ENCODE data around the gene RPL39.
A peak's percentile ranks its signal among the peaks of the same experiment; 100 is the strongest.
"Not testable (repeated sequence)": the region's sequence is repeated elsewhere in the genome, so short reads cannot be mapped to it uniquely, and the experiment has no call there.

Gene RPL39

DNA sequence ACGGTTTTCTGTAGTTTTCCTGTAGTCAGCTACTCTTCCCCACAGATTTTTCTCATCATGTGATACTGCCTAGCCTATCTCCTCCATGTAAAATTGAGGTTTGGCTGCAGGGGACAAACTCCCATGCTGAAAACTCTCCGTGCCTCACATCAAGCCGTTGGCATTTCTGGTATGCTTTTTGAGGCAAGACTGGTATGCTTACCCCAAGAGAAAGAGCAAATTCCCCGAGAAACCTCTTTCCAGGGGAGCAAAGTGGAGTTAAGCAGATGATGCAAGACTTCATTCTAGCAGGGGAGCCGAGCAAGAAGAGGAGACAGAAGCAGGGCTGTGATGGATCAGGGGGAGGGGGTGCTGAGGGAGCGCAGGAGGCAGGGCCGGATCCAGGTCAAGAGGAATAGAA, 28.2 kb downstream of the RPL39 start:
- DNase-seq (ENCODE audit: low read depth) = peak; percentile 58

DNA sequence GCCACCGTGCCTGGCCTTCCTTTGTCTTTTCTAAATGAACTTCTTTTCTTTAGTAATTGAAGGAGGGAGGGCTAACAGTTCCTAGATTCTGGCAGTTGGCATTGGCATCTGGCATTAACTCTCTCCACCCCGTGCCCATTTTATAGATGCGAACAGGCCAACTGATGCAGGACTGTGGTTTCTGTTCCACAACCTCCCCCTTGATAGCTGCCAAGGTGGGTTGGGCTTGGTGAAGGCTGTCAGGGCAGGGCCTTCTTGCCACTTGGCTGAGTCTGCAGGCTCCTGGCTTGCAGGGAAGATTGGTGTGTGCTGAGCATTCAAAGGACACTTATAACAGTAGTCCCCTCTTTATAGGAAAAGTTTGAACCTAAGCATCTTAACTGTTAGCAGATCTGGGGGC, 28.7 kb downstream of the RPL39 start:
- DNase-seq (ENCODE audit: low read depth) = no peak

DNA sequence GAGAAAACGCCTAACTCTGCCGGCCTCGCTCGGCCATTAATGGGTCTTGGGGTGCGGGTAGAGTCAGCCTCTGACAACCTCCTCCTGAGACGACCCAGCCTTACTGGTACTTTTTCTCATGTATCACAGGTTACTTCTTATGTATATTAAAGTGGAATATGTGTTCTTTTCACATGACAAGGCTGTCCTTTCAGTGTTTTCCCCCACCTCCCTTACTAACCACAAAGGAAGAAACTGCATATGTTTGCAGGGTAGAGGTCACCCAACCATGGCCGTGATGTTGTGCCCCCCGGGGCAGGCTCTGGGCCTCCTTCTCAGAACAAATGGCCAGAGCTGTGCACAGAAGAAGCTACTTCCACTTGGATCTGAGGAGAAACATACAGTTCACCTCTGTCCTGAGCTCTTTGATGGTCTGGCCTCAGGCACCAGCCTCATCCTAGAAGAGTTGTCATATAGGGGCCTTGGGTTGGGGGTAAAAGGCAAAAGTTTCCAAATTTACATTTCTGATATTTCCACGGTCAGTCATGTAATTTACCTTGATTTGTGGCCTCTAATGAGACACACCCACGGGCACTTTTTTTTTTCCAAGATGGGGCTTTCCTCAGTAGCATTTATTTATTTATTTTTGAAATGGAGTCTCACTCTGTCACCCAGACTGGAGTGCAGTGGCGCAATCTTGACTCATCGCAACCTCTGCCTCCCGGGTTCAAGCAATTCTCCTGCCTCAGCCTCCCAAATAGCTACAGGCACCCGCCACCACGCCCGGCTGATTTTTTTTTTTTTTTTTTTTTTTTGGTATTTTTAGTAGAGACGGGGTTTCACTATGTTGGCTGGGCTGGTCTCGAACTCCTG, 31.2 kb downstream of the RPL39 start:
- DNase-seq (ENCODE audit: low read depth) = no peak

DNA sequence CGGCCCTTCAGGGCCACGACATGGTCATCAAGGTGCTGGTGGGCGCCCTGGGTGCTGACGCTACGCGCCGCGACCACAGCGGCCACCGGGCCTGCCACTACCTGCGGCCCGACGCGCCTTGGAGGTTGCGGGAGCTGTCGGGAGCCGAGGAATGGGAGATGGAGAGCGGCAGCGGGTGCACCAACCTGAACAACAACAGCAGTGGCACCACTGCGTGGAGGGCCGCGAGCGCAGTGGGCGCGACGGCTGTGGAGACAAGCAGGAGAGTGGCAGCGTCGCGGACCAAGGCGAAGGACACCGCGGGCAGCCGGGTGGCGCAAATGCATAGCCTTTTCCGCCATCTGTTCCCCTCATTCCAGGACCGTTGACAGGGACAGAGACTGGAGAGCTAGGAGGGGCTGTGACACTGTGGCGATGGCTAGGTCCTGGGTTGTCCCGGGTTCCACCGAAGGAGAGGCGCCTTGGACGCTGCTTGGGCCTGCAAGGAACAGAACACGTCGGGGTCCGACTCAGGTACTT, 32.1 kb downstream of the RPL39 start:
- DNase-seq (ENCODE audit: low read depth) = no peak

DNA sequence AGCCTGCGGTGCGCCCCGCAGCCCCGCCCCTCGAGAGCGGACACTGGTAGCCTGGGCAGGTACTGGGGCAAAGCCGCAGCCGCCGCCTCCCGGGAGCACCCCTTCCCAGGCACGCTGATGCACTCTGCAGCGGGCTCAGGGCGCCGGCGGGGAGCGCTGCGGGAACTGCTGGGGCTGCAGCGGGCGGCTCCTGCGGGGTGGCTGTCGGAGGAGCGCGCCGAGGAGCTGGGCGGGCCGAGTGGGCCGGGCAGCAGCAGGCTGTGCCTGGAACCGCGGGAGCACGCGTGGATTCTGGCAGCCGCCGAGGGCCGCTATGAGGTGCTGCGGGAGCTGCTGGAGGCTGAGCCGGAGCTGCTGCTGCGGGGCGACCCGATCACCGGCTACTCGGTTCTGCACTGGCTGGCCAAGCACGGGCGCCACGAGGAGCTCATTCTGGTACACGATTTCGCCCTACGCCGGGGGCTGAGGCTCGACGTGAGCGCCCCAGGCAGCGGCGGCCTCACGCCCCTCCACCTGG, 32.6 kb downstream of the RPL39 start:
- DNase-seq (ENCODE audit: low read depth) = peak; percentile 28

DNA sequence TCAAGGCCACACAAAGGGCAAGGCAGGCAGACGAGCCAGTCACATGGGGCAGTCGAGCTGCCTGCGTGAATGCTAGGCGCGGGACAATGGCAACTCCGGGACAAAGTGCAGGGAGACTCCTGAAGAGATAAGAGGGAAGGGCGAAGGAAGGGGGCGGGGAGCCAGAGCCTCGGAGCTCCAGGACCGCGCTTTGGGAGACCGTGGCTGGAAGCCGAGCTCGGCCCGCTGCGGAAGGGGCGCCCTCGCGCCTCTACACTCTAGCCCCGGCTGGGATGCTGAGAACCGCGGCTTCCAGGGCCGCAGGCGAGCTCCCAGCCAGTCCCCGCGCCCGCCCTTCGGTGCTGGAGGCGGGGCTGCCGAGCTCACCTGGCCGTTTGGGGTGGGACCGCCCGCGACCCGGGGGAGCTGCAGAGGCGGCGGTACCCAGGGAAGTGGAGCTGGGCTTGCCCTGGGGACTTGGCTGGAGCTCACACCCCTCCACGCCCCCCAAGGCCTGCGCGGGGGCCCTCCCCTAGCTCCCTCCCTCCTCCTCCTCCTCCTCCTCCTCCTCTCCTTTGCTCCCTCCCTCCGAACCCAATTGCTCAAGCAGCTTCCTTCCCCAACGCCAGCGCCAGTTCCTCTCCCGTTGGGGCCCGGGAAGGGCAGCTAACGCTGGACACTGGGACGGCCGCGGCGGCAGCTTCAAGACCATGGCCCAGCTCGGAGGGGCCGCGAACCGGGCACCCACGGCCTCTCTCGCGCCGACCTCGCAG, 33.3 kb downstream of the RPL39 start, which contains the start of gene SOWAHD:
TSS of gene SOWAHD (plus strand) at position 610 of the 752 bp plus-strand sequence. CDS start at position 690, 80 bp downstream.
- peak; percentile 37 for DNase-seq (ENCODE audit: low read depth)

DNA sequence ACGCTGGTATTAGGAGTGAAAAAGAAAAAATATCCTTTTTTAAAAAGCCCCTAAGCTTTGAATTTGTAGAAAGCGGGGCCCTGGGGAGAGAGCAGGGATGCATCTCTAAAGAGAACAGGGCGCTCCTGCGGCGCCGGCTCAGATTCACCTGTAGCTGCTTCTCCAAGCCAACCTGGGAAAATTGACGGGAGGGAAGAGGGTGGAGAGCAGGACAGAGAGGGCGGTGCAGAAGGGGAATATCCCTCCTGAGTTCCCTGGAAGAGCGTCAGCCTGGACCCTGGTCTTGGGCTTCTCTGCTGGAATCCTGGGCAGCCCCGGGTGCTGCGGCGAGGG, 33.8 kb downstream of the RPL39 start:
- DNase-seq (ENCODE audit: low read depth) = no peak

DNA sequence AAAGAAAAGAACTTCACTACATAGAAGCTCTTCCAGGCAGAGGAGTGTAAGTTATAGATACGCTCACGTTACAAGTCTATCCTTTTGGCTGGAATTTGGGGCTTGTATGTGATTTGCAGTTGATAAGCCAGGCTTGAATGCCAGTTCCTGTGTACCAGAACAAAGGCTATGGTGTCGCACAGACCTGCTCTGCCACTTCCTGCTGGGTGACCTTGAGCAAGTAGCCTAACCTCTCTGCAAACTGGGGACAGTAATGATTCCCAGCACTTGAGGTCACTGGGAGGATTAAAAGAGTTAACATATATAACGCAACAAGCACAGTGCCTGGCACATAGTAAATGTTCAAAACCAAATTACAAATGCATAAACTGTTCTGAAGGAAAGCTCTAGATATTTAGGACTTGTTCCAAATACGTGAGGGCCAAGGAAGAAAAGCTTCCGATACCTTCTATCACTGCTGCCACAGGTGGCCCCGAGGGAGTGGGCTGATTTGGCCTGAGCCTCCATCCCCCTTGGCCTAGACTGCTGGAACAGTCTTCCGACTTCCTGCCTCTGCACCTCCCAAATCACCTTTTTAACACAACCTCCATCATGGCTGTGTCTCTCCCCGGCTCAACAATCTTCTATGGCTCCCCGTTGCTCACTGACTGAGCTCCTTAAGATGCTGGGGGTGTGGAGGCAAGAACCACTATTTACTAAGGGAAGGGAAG, 34.3 kb downstream of the RPL39 start:
- DNase-seq (ENCODE audit: low read depth) = no peak

DNA sequence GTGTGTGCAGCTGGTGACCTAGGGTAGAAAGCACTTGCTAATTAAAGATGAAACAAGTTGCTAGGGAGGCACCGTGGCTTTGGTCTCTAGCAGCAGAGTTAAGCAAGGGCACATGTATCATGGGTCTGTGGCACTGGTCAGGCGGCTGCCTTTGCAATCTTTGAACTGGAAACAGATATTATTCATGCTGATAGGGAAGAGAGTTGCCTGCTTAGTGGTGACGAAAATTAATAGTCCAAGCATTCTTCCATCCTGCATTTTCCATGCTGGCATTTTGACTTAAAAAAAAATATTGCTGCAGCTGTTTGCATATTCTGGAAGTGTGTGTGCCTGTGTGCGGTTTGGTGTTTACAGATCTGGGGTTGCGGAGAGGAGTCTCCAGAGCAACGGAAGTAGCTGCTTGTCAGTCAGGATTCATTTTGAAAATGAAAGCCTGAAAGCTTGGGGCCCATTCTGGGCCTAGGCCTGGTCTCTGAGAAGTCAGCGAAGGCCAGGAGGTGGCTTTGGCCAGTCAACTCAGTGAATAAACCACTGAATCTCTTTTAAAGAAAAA, 35.4 kb downstream of the RPL39 start:
- no peak for DNase-seq (ENCODE audit: low read depth)

DNA sequence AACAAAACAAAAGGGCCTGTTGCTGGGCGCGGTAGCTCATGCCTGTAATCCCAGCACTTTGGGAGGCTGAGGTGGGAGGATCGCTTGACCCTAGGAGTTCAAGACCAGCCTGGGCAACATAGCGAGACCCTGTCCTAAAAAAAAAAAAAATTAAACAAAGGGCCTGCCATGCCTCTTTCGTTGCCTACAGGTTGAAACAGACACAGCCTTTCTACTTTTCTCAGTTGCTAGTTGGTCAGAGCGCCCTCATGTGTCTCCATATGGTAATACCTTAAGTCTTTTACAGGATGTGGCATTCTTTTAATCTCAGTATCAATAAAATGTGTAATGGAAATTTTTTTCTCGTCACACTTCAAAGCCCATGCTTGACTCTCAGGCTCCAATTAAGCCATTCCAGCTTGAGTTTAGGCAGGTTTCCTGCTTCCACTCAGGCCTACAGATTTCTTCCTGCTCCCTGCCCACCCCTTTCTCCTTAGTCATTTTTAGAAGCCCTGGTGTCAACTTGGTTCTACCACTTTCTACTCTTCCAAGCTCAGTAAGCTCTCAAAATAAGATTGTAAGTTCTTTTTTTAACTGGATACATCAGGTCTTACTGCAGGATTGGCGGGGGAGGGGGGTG, 37.7 kb downstream of the RPL39 start:
- peak; percentile 61 for DNase-seq (ENCODE audit: low read depth)

DNA sequence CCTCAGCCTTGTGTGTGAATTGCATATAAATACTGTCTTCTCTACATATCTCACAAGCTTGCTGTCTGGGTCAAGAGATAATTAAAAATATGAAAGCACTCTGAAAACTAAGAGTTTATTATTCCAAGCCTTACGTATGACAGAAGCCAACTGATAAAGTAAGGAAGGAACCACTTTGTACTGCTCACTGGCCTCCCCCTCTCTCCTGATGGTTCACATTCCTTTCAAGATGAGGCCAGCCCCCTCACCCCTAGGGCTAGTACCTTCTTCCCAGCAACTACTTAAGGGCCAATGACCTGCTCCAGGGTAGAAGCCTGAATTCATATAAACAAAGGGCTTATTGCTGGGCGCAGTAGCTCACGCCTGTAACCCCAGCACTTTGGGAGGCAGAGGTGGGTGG, 38.4 kb downstream of the RPL39 start:
- no peak for DNase-seq (ENCODE audit: low read depth)

DNA sequence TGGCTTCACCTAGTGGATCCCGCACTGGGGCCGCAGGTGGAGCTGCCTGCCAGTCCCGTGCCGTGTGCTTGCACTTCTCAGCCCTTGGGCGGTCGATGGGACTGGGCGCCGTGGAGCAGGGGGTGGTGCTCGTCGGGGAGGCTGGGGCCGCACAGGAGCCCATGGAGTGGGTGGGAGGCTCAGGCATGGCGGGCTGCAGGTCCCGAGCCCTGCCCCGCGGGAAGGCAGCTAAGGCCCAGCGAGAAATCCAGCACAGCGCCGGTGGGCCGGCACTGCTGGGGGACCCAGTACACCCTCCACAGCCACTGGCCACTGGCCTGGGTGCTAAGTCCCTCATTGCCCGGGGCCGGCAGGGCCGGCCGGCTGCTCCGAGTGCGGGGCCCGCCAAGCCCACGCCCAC, 40.7 kb downstream of the RPL39 start:
- DNase-seq (ENCODE audit: low read depth) = not testable (repeated sequence)

DNA sequence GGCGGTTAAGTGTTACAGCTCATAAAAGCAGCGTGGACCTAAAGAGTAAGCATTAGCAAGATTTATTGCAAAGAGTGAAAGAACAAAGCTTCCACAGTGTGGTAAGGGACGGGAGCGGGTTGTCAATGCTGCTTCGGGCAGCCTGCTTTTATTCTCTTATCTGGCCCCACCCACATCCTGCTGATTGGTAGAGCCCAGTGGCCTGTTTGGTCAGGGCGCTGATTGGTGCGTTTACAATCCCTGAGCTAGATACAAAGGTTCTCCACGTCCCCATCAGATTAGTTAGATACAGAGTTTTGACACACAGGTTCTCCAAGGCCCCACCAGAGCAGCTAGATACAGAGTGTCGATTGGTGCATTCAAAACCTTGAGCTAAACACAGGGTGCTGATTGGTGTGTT, 41.3 kb downstream of the RPL39 start:
- not testable (repeated sequence) for DNase-seq (ENCODE audit: low read depth)

DNA sequence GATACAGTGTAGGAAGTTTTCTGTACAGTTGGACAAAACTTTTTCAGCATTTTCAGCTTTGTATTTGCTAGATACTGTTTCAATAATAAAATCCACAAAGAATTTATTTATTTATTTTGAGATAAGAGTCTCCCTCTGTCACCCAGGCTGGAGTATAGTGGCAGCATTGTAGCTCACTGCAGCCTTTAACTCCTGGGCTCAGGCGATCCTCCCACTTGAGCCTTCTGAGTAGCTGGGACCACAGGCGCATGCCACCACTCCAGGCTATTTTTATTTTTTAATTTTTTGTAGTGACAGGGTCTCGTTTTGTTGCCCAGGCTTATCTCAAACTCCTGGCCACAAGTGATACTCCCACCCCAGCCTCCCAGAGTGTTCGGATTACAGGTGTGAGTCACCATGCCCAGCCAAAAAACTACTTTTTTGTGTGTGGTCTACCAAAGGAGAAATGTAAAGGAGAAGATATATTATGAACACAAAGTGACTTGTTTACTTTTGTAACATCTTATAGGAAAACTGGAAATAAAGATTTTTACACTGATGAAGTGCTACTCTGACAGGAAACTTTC, 46.1 kb downstream of the RPL39 start:
- DNase-seq (ENCODE audit: low read depth) = no peak

DNA sequence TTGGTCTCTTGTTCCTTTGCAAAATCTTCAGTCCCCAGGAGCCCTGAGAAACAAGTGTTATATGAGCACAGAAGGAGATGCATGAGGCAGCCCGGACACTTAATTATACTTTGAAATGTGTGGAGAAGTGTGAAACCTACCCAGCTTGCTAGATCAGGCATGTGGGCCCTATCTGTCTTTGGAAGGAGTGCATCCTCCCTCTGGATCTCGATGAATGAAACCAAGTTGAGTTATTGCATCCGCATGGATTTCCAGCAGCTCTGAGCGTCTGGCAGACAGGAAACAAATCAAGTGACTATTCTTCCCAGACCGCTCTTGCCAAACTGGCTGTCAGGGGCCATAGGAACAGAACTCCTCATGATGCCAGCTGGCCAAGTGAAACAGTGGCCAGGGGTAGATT, 52.7 kb downstream of the RPL39 start:
- DNase-seq (ENCODE audit: low read depth) = no peak

All from ELR (cell line).